Measurements from ENCODE around the gene PITPNB. TPM values are rescaled to one million over a fixed set of nuclear protein-coding genes. Genes with fewer than 3 reads are reported as not detected.

The PITPNB gene
- total RNA-seq, 1 donor from 2014 or later: 78.7 TPM

DNA sequence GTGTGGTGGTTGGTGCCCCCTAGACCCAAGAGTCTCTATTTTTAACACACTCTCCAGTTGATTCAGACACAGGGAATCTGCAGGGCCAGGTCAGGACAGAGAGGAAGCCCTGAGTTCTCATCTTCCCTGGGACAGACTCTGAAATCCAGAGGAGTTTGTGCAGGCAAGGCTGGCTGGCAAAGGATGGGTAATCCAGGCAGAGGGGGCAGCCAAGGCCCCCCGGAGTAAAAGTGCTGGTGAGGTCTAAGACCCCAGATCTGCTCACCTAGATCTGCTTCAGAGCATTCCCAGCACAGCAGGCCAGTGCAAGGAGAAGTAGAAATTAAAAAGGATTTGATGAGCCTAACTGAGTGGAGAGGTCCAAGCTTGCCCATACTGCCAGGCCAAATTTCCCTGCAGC is 76.9 kb downstream of the PITPNB start:
- H3K27me3 Mint-ChIP-seq (ENCODE audit: low read depth): no peaks in the 10 kb centered on the region
- peaks cover 5% of the 10 kb centered on the region for H3K9me3 Mint-ChIP-seq (ENCODE audit: low read depth)
- TF ChIP-seq, protein P1, sequence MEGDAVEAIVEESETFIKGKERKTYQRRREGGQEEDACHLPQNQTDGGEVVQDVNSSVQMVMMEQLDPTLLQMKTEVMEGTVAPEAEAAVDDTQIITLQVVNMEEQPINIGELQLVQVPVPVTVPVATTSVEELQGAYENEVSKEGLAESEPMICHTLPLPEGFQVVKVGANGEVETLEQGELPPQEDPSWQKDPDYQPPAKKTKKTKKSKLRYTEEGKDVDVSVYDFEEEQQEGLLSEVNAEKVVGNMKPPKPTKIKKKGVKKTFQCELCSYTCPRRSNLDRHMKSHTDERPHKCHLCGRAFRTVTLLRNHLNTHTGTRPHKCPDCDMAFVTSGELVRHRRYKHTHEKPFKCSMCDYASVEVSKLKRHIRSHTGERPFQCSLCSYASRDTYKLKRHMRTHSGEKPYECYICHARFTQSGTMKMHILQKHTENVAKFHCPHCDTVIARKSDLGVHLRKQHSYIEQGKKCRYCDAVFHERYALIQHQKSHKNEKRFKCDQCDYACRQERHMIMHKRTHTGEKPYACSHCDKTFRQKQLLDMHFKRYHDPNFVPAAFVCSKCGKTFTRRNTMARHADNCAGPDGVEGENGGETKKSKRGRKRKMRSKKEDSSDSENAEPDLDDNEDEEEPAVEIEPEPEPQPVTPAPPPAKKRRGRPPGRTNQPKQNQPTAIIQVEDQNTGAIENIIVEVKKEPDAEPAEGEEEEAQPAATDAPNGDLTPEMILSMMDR (IDR thresholded peaks at IDR 0.05): no peak
- H3K36me3 Mint-ChIP-seq (ENCODE audit: low read depth): peaks cover 12% of the 10 kb centered on the region
- no peak overlapping the region for H3K4me3 Mint-ChIP-seq (ENCODE audit: unreplicated experiment)
- peaks cover 47% of the 10 kb centered on the region for H3K4me1 Mint-ChIP-seq (ENCODE audit: low read depth)
- H3K27ac Mint-ChIP-seq (ENCODE audit: unreplicated experiment): no peak overlapping the region
- DNase-seq (ENCODE audit: low spot score): no peak

DNA sequence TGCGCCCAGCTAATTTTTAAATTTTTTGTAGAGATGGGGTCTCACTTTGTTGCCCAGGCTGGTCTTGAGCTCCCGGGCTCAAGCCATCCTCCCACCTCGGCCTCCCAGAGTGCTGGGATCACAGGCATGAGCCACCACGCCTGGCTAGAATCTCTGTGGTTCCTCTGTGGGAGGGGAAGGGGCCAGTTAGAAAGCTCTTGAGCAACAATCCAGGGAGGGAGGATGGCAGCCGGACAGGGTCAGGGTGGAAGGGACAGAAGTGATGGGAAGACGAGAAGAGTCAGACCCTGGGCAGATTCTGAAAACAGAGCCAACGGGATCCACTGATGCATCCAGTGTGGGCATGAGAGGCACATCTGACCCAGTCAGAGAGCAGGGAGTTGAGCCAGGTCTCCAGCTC is 78.6 kb downstream of the PITPNB start:
- Mint-ChIP-seq H3K4me3 (ENCODE audit: unreplicated experiment) (no peak overlapping the region), H3K27me3 (ENCODE audit: low read depth) (no peaks in the 10 kb centered on the region), H3K27ac (ENCODE audit: unreplicated experiment) (no peak overlapping the region), H3K36me3 (ENCODE audit: low read depth) (peaks cover 10% of the 10 kb centered on the region), H3K9me3 (ENCODE audit: low read depth) (peaks cover 5% of the 10 kb centered on the region), H3K4me1 (ENCODE audit: low read depth) (peaks cover 43% of the 10 kb centered on the region)
- TF ChIP-seq, protein P1 (IDR thresholded peaks at IDR 0.05): no peak
- no peak for DNase-seq (ENCODE audit: low spot score)

DNA sequence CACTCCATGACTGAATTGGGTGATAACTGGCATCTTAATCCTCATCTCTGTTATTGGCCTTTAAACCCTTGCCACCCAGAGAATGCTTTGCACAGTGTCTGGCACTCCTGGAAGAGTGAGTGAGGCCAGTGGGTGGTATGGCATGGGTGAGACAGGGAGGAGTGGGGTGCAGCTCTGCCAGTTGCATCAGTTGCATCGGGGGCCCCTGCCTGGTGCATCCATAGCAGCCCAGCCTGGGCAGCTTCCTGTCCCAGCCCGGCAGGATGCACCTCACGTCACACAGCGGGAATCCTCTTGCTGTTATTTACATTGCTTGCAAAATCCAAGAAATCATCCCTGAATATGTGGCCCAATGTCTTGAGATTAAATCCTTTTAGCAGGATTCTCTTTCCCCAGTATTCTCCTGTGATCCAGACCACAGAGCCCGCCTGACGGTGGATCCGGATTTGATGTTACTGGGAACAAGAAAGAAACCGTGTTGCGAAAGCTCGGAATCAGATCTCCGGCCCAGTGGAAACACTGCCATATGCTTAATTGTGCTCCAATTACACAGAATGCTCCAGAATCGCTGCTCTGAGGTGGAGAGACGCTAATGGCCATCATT is 79.9 kb downstream of the PITPNB start:
- H3K4me1 Mint-ChIP-seq (ENCODE audit: low read depth): peaks cover 39% of the 10 kb centered on the region
- DNase-seq (ENCODE audit: low spot score): no peak
- H3K36me3 Mint-ChIP-seq (ENCODE audit: low read depth): peaks cover 10% of the 10 kb centered on the region
- H3K27me3 Mint-ChIP-seq (ENCODE audit: low read depth): no peaks in the 10 kb centered on the region
- TF ChIP-seq, protein P1 (IDR thresholded peaks at IDR 0.05): no peak
- H3K27ac Mint-ChIP-seq (ENCODE audit: unreplicated experiment): no peak overlapping the region
- H3K4me3 Mint-ChIP-seq (ENCODE audit: unreplicated experiment): no peak overlapping the region
- peaks cover 5% of the 10 kb centered on the region for H3K9me3 Mint-ChIP-seq (ENCODE audit: low read depth)

DNA sequence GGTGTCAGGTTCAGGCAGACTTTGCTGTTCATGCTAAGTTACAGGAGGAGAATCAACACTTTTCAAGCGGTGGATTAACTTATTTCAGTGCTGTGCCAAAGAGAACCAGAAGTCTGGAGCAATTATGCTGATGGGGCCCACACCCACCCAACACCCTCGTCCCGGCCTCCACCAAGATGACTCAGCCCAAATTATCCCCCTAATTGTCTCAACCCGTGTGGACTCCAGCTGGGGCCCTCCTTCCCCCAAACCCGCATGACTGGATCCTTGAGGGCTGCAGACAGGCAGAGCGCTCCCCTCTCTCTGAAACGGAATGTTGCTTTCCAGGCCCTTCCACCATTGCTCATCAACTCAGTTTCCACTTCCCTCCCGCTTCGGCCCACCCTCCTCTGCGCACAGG is 82.9 kb downstream of the PITPNB start:
- no peak overlapping the region for H3K4me3 Mint-ChIP-seq (ENCODE audit: unreplicated experiment)

DNA sequence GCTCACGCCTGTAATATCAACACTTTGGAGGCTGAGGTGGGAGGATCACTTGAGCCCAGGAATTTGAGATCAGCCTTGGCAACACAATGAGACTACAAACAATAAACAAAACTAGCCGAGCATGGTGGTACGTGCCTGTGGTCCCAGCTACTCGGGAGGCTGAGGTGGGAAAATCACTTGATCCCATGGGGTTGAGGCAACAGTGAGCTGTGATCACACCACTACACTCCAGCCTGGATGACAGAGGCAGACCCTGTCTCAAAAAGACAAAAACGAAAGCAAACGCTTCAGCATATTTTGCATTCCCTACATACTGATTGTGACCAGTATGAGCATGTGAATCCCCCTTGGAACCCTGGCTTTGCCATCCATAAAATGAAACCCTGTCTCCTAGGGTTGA is 83.6 kb downstream of the PITPNB start:
- H3K27ac Mint-ChIP-seq (ENCODE audit: unreplicated experiment): peak overlapping the region; percentile 79
- H3K4me3 Mint-ChIP-seq (ENCODE audit: unreplicated experiment): no peak overlapping the region
- TF ChIP-seq, protein P1 (IDR thresholded peaks at IDR 0.05): no peak
- peaks cover 5% of the 10 kb centered on the region for H3K9me3 Mint-ChIP-seq (ENCODE audit: low read depth)
- no peak for DNase-seq (ENCODE audit: low spot score)
- H3K4me1 Mint-ChIP-seq (ENCODE audit: low read depth): peaks cover 41% of the 10 kb centered on the region
- no peaks in the 10 kb centered on the region for H3K27me3 Mint-ChIP-seq (ENCODE audit: low read depth)
- peaks cover 10% of the 10 kb centered on the region for H3K36me3 Mint-ChIP-seq (ENCODE audit: low read depth)

More for the DNA sequence above, 82.9 kb downstream of the PITPNB start:
- H3K4me1 Mint-ChIP-seq (ENCODE audit: low read depth): peaks cover 37% of the 10 kb centered on the region
- TF ChIP-seq, protein P1 (IDR thresholded peaks at IDR 0.05): no peak
- H3K9me3 Mint-ChIP-seq (ENCODE audit: low read depth): peaks cover 5% of the 10 kb centered on the region
- no peak for DNase-seq (ENCODE audit: low spot score)
- peaks cover 10% of the 10 kb centered on the region for H3K36me3 Mint-ChIP-seq (ENCODE audit: low read depth)
- no peaks in the 10 kb centered on the region for H3K27me3 Mint-ChIP-seq (ENCODE audit: low read depth)
- H3K27ac Mint-ChIP-seq (ENCODE audit: unreplicated experiment): peak overlapping the region; percentile 79

Data from chondrocyte (in vitro differentiated cells).